Measurements from ENCODE around the gene MTFR1L.

Gene MTFR1L

GRCh38 chr1:25819491-25820246 is at the start of gene MTFR1L:
MTFR1L (plus strand) TSS chr1:25819954; CDS start chr1:25823105, 3,151 bp downstream.
- no peak for DNase-seq (ENCODE audit: low read depth)

- no peak for DNase-seq (ENCODE audit: low read depth)
Observed at GRCh38 chr1:25770541-25771220, 49.1 kb upstream of the MTFR1L start.

- no peak for DNase-seq (ENCODE audit: low read depth)
Observed at GRCh38 chr1:25771221-25772114, 48.3 kb upstream of the MTFR1L start.

- DNase-seq (ENCODE audit: low read depth): no peak
Observed at GRCh38 chr1:25772164-25772563, 47.6 kb upstream of the MTFR1L start.

GRCh38 chr1:25772692-25773245 is 47.0 kb upstream of the MTFR1L start:
- no peak for DNase-seq (ENCODE audit: low read depth)

GRCh38 chr1:25773441-25774125 is 46.2 kb upstream of the MTFR1L start:
- no peak for DNase-seq (ENCODE audit: low read depth)

- no peak for DNase-seq (ENCODE audit: low read depth)
Observed at GRCh38 chr1:25774206-25774803, 45.4 kb upstream of the MTFR1L start.

GRCh38 chr1:25774921-25775771 is 44.6 kb upstream of the MTFR1L start:
- DNase-seq (ENCODE audit: low read depth): no peak

GRCh38 chr1:25779388-25779787 is 40.4 kb upstream of the MTFR1L start:
- no peak for DNase-seq (ENCODE audit: low read depth)

GRCh38 chr1:25779894-25780293 is 39.9 kb upstream of the MTFR1L start:
- no peak for DNase-seq (ENCODE audit: low read depth)

- no peak for DNase-seq (ENCODE audit: low read depth)
Observed at GRCh38 chr1:25780318-25781129, 39.2 kb upstream of the MTFR1L start.

GRCh38 chr1:25781130-25781433 is 38.7 kb upstream of the MTFR1L start:
- DNase-seq (ENCODE audit: low read depth): no peak

- DNase-seq (ENCODE audit: low read depth): no peak
Observed at GRCh38 chr1:25782608-25783201, 37.0 kb upstream of the MTFR1L start.

GRCh38 chr1:25784575-25785051 is 35.1 kb upstream of the MTFR1L start:
- DNase-seq (ENCODE audit: low read depth): no peak

GRCh38 chr1:25785333-25786067 is 34.3 kb upstream of the MTFR1L start:
- no peak for DNase-seq (ENCODE audit: low read depth)

- no peak for DNase-seq (ENCODE audit: low read depth)
Observed at GRCh38 chr1:25786887-25787759, 32.6 kb upstream of the MTFR1L start.

- DNase-seq (ENCODE audit: low read depth): no peak
Observed at GRCh38 chr1:25787760-25788166, 32.0 kb upstream of the MTFR1L start.

Data from non-pigmented ciliary epithelial cell (primary cell).